Measurements from ENCODE around the gene CTNNA3. TPM values are rescaled to one million over a fixed set of nuclear protein-coding genes. Genes with fewer than 3 reads are reported as not detected.

The CTNNA3 gene
- total RNA-seq, 2 donors from 2014 or later = 20.3 to 23.8 TPM

- Histone ChIP-seq H3K4me1 (no peaks in the 10 kb centered on the region), H3K9me3 (no peaks in the 10 kb centered on the region), H3K27ac (no peak overlapping the region), H3K4me3 (no peak overlapping the region), H3K27me3 (no peaks in the 10 kb centered on the region), H3K36me3 (no peaks in the 10 kb centered on the region)
- no peak for TF ChIP-seq CTCF (IDR thresholded peaks at IDR 0.05)
- no peak for DNase-seq (ENCODE audit: low spot score)
Observed at GRCh38 chr10:67072654-67073053, 623.3 kb downstream of the CTNNA3 start.

GRCh38 chr10:67050415-67050814 is 645.6 kb downstream of the CTNNA3 start:
- no peaks in the 10 kb centered on the region for H3K27me3 ChIP-seq
- no peak overlapping the region for H3K4me3 ChIP-seq
- no peak for TF ChIP-seq CTCF (IDR thresholded peaks at IDR 0.05)
- no peaks in the 10 kb centered on the region for H3K9me3 ChIP-seq
- H3K27ac ChIP-seq = no peak overlapping the region
- DNase-seq (ENCODE audit: low spot score) = no peak
- no peaks in the 10 kb centered on the region for H3K4me1 ChIP-seq
- H3K36me3 ChIP-seq = no peaks in the 10 kb centered on the region

GRCh38 chr10:67049988-67050387 is 646.0 kb downstream of the CTNNA3 start:
- no peak for DNase-seq (ENCODE audit: low spot score)
- Histone ChIP-seq H3K4me1 (no peaks in the 10 kb centered on the region), H3K27me3 (no peaks in the 10 kb centered on the region), H3K36me3 (no peaks in the 10 kb centered on the region), H3K4me3 (no peak overlapping the region), H3K27ac (no peak overlapping the region), H3K9me3 (no peaks in the 10 kb centered on the region)
- no peak for TF ChIP-seq CTCF (IDR thresholded peaks at IDR 0.05)

GRCh38 chr10:67046507-67046906 is 649.5 kb downstream of the CTNNA3 start:
- Histone ChIP-seq H3K27ac (no peak overlapping the region), H3K4me3 (no peak overlapping the region), H3K4me1 (no peaks in the 10 kb centered on the region), H3K27me3 (no peaks in the 10 kb centered on the region), H3K36me3 (no peaks in the 10 kb centered on the region), H3K9me3 (no peaks in the 10 kb centered on the region)
- DNase-seq (ENCODE audit: low spot score) = no peak
- TF ChIP-seq CTCF (IDR thresholded peaks at IDR 0.05) = no peak

GRCh38 chr10:67045404-67045803 is 650.6 kb downstream of the CTNNA3 start:
- H3K36me3 ChIP-seq = no peaks in the 10 kb centered on the region
- H3K4me3 ChIP-seq = no peak overlapping the region
- no peaks in the 10 kb centered on the region for H3K27me3 ChIP-seq
- no peaks in the 10 kb centered on the region for H3K9me3 ChIP-seq
- H3K27ac ChIP-seq = no peak overlapping the region
- TF ChIP-seq CTCF (IDR thresholded peaks at IDR 0.05) = no peak
- no peak for DNase-seq (ENCODE audit: low spot score)
- no peaks in the 10 kb centered on the region for H3K4me1 ChIP-seq

GRCh38 chr10:67043041-67043440 is 653.0 kb downstream of the CTNNA3 start:
- no peaks in the 10 kb centered on the region for H3K27me3 ChIP-seq
- H3K27ac ChIP-seq = no peak overlapping the region
- no peaks in the 10 kb centered on the region for H3K4me1 ChIP-seq
- TF ChIP-seq CTCF (IDR thresholded peaks at IDR 0.05) = no peak
- H3K9me3 ChIP-seq = no peaks in the 10 kb centered on the region
- H3K36me3 ChIP-seq = no peaks in the 10 kb centered on the region
- no peak overlapping the region for H3K4me3 ChIP-seq
- no peak for DNase-seq (ENCODE audit: low spot score)

Measured in right atrium auricular region (tissue), 2 donors.